K562 (cell line): Measurements from ENCODE around the gene RRAD. TPM values are rescaled to one million over a fixed set of nuclear protein-coding genes. Genes with fewer than 3 reads are reported as not detected.
A peak's percentile ranks its signal among the peaks of the same experiment; 100 is the strongest.

Source experiments
- CTBP1 ChIP-seq: fragments of 450-650 bp; IDR thresholded peaks from 2 replicates; pipeline ENCODE4 v1.6.1; 2016; ENCODE audit warnings: borderline replicate concordance
- GABPA ChIP-seq: fragments of 200-800 bp; sonication (Bioruptor generic); conservative IDR thresholded peaks from 2 replicates; pipeline ENCODE4 v1.6.1; 2016; ENCODE audit warnings: low read depth, missing genetic modification characterization, missing compliant biosample characterization
- GATAD2A ChIP-seq: fragments of 450-650 bp; IDR thresholded peaks from 2 replicates; pipeline ENCODE4 v1.6.1; 2017
- HMGN3 ChIP-seq: IDR thresholded peaks from 2 replicates; pipeline ENCODE4 v1.6.1; 2011; ENCODE audit warnings: borderline replicate concordance, low read depth, mild to moderate bottlenecking, mixed read lengths, low read length; ENCODE audit not compliant: insufficient read length; ENCODE audit errors: extremely low read depth
- MYNN ChIP-seq, 2 experiments: sonication (generic); formaldehyde crosslinking in 1 of 2; IDR thresholded peaks; 2 replicates each; pipeline versions ENCODE4 v1.5.0 to v1.6.1; 2016 to 2020; ENCODE audit warnings: antibody characterized with exemption in 1 of 2, missing genetic modification reagents in 1 of 2
- NFXL1 ChIP-seq: fragments of 450-650 bp; formaldehyde crosslinking; IDR thresholded peaks from 2 replicates; pipeline ENCODE4 v1.4.0; 2021; ENCODE audit warnings: mild to moderate bottlenecking
- RAD21 ChIP-seq, 2 experiments: fragments of 250-450 bp in 1 of 2; fragments of 450-650 bp in 1 of 2; sonication (Bioruptor Pico) in 1 of 2; formaldehyde crosslinking in 1 of 2; IDR thresholded peaks in 1 of 2; conservative IDR thresholded peaks in 1 of 2; 2 replicates each; pipeline versions ENCODE4 v1.4.0 to v1.8.0; 2020 to 2022; ENCODE audit warnings: mild to moderate bottlenecking in 2 of 2, moderate library complexity in 1 of 2
- RNF2 ChIP-seq: sonication (generic); IDR thresholded peaks from 2 replicates; pipeline ENCODE4 v1.6.1; 2016
- RUNX1 ChIP-seq: sonication (generic); IDR thresholded peaks from 2 replicates; pipeline ENCODE4 v1.6.1; 2016; ENCODE audit warnings: antibody characterized with exemption, low read depth
- SREBF2 ChIP-seq: sonication (generic); formaldehyde crosslinking; IDR thresholded peaks from 2 replicates; pipeline ENCODE4 v1.4.0; 2020; ENCODE audit warnings: mild to moderate bottlenecking, missing genetic modification reagents
- ZFP30 ChIP-seq: fragments of 250-450 bp; sonication (Bioruptor Pico); IDR thresholded peaks from 2 replicates; pipeline ENCODE4 v1.8.0; 2022; ENCODE audit warnings: moderate library complexity, mild to moderate bottlenecking, inconsistent platforms, borderline replicate concordance
- ZFX ChIP-seq: sonication (generic); formaldehyde crosslinking; IDR thresholded peaks from 2 replicates; pipeline ENCODE4 v1.8.0; 2022; ENCODE audit warnings: mild to moderate bottlenecking, missing genetic modification reagents, moderate library complexity
- ZNF184 ChIP-seq: sonication (generic); formaldehyde crosslinking; IDR thresholded peaks from 2 replicates; pipeline ENCODE4 v1.5.0; 2020; ENCODE audit warnings: missing genetic modification reagents
- ZNF354B ChIP-seq: fragments of 250-450 bp; sonication (Bioruptor Pico); IDR thresholded peaks from 2 replicates; pipeline ENCODE4 v1.4.0; 2020
- polyA plus RNA-seq, 8 experiments: library from polyadenylated mRNA; depleted of rRNA in 4 of 8; stranded (reverse) in 5 of 8; unstranded in 3 of 8; fragments of >200 nt; fragmentation: Nextera tagmentation in 2 of 8; fragmentation: Illumina TruSeq in 1 of 8; extraction: Ambion mirVana in 2 of 8; extraction: Trizol in 1 of 8; gene quantifications; 2 replicates each; pipeline versions ENCODE4 v1.2.1 to v1.2.3, GENCODE V29; 2011 to 2014; ENCODE audit warnings: inconsistent platforms in 1 of 8, missing spikeins in 1 of 8
- total RNA-seq, 7 experiments: library from RNA; depleted of rRNA in 6 of 7; stranded (reverse); fragments of >200 nt in 6 of 7; fragmentation: Illumina TruSeq in 2 of 7; extraction: Trizol in 2 of 7; gene quantifications; 2 replicates each; pipeline versions ENCODE4 v1.2.1 to v1.2.3, GENCODE V29; 2011 to 2021; ENCODE audit warnings: low replicate concordance in 1 of 7
- TF ChIP-seq, protein P1 (sequence below): IDR thresholded peaks from 2 replicates; pipeline ENCODE4 v1.6.1; 2014; ENCODE audit warnings: antibody characterized with exemption
- TF ChIP-seq, protein P2 (sequence below): fragments of 250-450 bp; sonication (Bioruptor Pico); IDR thresholded peaks from 2 replicates; pipeline ENCODE4 v1.8.0; 2021; ENCODE audit warnings: moderate library complexity, mild to moderate bottlenecking, inconsistent platforms
- TF ChIP-seq, protein P3 (sequence below): IDR thresholded peaks from 2 replicates; pipeline ENCODE4 v1.6.1; 2011; ENCODE audit warnings: borderline replicate concordance, low read depth, mild to moderate bottlenecking, moderate library complexity, low read length; ENCODE audit not compliant: insufficient read depth, poor library complexity, severe bottlenecking
- TF ChIP-seq, protein P4 (sequence below), 2 experiments: fragments of 450-650 bp in 1 of 2; sonication (generic) in 1 of 2; formaldehyde crosslinking in 1 of 2; IDR thresholded peaks in 1 of 2; conservative IDR thresholded peaks in 1 of 2; 2 replicates each; pipeline versions ENCODE4 v1.6.1 to v1.8.1; 2016 to 2023; ENCODE audit warnings: mild to moderate bottlenecking in 2 of 2, moderate library complexity in 2 of 2, inconsistent platforms in 1 of 2, missing genetic modification reagents in 1 of 2
- TF ChIP-seq, protein P5 (sequence below): fragments of 450-650 bp; IDR thresholded peaks from 2 replicates; pipeline ENCODE4 v1.6.1; 2018; ENCODE audit warnings: mild to moderate bottlenecking, low read depth; ENCODE audit not compliant: partially characterized antibody

RRAD gene
- total and polyA plus RNA-seq, 9 of the 15 experiments (the other 6 are each of a cell fraction or from before 2014, with no cell fraction given), result 0.09 to 0.20 (median 0.13) TPM; not detected in 5

DNA sequence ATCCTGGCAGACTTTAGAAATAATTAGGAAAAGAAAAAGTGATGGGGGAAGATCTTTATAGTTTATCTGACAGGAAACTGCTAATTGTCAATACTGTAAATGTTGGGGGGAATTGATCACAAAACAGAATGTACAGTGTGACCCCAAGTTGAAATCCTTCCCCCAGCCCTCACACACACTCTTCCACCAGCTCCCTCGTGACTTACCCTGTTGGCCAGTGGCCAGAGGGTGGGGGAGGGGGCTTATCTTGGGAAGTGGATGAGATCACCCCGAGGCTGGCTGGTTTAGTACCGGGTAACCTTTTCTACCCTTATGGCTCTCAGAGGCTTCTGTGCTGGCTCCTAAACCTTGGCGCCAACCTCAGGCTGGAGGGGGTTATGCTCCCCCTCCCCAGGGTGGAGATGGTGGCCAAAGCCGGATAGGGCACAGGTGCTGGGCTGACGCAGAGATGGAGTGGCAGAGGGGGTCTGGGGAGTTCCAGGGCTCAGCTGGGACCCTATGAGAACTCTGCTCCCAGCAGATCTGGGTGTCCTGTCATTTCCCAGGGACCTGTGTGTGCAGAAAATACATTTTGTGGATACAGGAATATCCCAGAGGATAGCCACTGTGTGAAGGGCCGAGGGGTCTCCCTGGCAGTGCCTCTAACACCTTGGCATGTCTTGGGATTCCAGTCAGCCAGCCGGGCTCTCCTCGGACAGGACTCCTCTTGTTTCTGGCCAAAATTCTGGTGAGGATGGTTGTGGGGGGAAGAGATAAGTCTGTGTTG lies 25.2 kb downstream of the RRAD start (continued):
- TF ChIP-seq, protein P1, sequence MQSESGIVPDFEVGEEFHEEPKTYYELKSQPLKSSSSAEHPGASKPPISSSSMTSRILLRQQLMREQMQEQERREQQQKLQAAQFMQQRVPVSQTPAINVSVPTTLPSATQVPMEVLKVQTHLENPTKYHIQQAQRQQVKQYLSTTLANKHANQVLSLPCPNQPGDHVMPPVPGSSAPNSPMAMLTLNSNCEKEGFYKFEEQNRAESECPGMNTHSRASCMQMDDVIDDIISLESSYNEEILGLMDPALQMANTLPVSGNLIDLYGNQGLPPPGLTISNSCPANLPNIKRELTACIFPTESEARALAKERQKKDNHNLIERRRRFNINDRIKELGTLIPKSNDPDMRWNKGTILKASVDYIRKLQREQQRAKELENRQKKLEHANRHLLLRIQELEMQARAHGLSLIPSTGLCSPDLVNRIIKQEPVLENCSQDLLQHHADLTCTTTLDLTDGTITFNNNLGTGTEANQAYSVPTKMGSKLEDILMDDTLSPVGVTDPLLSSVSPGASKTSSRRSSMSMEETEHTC, result peak; percentile 99
- TF ChIP-seq CTBP1 (peak; percentile 27; the same call in 1 of the 2 replicates), MYNN (IDR thresholded peaks at IDR 0.05) (peak; percentile 72), MYNN (CRISPR knock-in tag; IDR thresholded peaks at IDR 0.05) (no peak), ZFX (no peak; the same call in 1 of the 2 replicates), NFXL1 (CRISPR knock-in tag) (no peak), HMGN3 (peak; percentile 69), ZNF184 (no peak), RNF2 (peak; percentile 94), ZFP30 (CRISPR knock-in tag) (no peak), ZNF354B (CRISPR knock-in tag) (no peak), GATAD2A (peak; percentile 62; the same call in 1 of the 2 replicates), GABPA (tag) (no peak), SREBF2 (CRISPR knock-in tag) (no peak), RUNX1 (no peak), RAD21 (CRISPR knock-in tag; conservative IDR thresholded peaks at IDR 0.05 in 1 of 2, IDR thresholded peaks at IDR 0.05 in 1 of 2) (peak; percentile 12 to 33; a peak in 2 of 4 replicates)
- TF ChIP-seq, protein P2, sequence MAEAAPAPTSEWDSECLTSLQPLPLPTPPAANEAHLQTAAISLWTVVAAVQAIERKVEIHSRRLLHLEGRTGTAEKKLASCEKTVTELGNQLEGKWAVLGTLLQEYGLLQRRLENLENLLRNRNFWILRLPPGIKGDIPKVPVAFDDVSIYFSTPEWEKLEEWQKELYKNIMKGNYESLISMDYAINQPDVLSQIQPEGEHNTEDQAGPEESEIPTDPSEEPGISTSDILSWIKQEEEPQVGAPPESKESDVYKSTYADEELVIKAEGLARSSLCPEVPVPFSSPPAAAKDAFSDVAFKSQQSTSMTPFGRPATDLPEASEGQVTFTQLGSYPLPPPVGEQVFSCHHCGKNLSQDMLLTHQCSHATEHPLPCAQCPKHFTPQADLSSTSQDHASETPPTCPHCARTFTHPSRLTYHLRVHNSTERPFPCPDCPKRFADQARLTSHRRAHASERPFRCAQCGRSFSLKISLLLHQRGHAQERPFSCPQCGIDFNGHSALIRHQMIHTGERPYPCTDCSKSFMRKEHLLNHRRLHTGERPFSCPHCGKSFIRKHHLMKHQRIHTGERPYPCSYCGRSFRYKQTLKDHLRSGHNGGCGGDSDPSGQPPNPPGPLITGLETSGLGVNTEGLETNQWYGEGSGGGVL (CRISPR knock-in tag), result no peak
- TF ChIP-seq, protein P3, sequence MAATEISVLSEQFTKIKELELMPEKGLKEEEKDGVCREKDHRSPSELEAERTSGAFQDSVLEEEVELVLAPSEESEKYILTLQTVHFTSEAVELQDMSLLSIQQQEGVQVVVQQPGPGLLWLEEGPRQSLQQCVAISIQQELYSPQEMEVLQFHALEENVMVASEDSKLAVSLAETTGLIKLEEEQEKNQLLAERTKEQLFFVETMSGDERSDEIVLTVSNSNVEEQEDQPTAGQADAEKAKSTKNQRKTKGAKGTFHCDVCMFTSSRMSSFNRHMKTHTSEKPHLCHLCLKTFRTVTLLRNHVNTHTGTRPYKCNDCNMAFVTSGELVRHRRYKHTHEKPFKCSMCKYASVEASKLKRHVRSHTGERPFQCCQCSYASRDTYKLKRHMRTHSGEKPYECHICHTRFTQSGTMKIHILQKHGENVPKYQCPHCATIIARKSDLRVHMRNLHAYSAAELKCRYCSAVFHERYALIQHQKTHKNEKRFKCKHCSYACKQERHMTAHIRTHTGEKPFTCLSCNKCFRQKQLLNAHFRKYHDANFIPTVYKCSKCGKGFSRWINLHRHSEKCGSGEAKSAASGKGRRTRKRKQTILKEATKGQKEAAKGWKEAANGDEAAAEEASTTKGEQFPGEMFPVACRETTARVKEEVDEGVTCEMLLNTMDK, result no peak
- TF ChIP-seq, protein P4, sequence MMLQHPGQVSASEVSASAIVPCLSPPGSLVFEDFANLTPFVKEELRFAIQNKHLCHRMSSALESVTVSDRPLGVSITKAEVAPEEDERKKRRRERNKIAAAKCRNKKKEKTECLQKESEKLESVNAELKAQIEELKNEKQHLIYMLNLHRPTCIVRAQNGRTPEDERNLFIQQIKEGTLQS (IDR thresholded peaks at IDR 0.05), result peak; percentile 99
- TF ChIP-seq, protein P4 (CRISPR knock-in tag; conservative IDR thresholded peaks at IDR 0.05), result peak; percentile 99
- TF ChIP-seq, protein P5, sequence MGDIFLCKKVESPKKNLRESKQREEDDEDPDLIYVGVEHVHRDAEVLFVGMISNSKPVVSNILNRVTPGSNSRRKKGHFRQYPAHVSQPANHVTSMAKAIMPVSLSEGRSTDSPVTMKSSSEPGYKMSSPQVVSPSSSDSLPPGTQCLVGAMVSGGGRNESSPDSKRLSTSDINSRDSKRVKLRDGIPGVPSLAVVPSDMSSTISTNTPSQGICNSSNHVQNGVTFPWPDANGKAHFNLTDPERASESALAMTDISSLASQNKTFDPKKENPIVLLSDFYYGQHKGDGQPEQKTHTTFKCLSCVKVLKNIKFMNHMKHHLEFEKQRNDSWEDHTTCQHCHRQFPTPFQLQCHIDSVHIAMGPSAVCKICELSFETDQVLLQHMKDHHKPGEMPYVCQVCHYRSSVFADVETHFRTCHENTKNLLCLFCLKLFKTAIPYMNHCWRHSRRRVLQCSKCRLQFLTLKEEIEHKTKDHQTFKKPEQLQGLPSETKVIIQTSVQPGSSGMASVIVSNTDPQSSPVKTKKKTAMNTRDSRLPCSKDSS, result no peak
